Measurements from ENCODE around the gene PRIMPOL.
"Not testable (repeated sequence)": the region's sequence is repeated elsewhere in the genome, so short reads cannot be mapped to it uniquely, and the experiment has no call there.

PRIMPOL gene

GRCh38 chr4:184649026-184649970 is at the start of gene PRIMPOL, which contains the start of gene CASP3:
Gene PRIMPOL, plus strand, starts transcription at chr4:184649738. Its CDS starts 7,403 bp downstream, at chr4:184657141.
Gene CASP3, minus strand, starts transcription at chr4:184649447. Its CDS starts 10,994 bp downstream, at chr4:184638453.
- DNase-seq, result peak; percentile 98

GRCh38 chr4:184600982-184601381 is 48.6 kb upstream of the PRIMPOL start:
- not testable (repeated sequence) for DNase-seq

- not testable (repeated sequence) for DNase-seq
These were observed 46.7 kb upstream of the PRIMPOL start for GRCh38 chr4:184602857-184603256.

- DNase-seq, result not testable (repeated sequence)
These were observed 42.1 kb upstream of the PRIMPOL start for GRCh38 chr4:184607429-184607828.

GRCh38 chr4:184612074-184612473 is 37.5 kb upstream of the PRIMPOL start:
- no peak for DNase-seq

- no peak for DNase-seq
These were observed 36.1 kb upstream of the PRIMPOL start for GRCh38 chr4:184613405-184613804.

GRCh38 chr4:184614509-184614908 is 35.0 kb upstream of the PRIMPOL start:
- no peak for DNase-seq

GRCh38 chr4:184616168-184616567 is 33.4 kb upstream of the PRIMPOL start:
- DNase-seq, result not testable (repeated sequence)

GRCh38 chr4:184616633-184617551 is 32.6 kb upstream of the PRIMPOL start:
- no peak for DNase-seq

- DNase-seq, result no peak
These were observed 31.8 kb upstream of the PRIMPOL start for GRCh38 chr4:184617600-184618196.

GRCh38 chr4:184620212-184620867 is 29.2 kb upstream of the PRIMPOL start:
- DNase-seq, result no peak

- no peak for DNase-seq
These were observed 28.0 kb upstream of the PRIMPOL start for GRCh38 chr4:184621518-184621917.

- DNase-seq, result not testable (repeated sequence)
These were observed 25.0 kb upstream of the PRIMPOL start for GRCh38 chr4:184624504-184624903.

- no peak for DNase-seq
These were observed 24.5 kb upstream of the PRIMPOL start for GRCh38 chr4:184624972-184625554.

- DNase-seq, result not testable (repeated sequence)
These were observed 23.5 kb upstream of the PRIMPOL start for GRCh38 chr4:184625783-184626596.

GRCh38 chr4:184628103-184628502 is 21.4 kb upstream of the PRIMPOL start:
- no peak for DNase-seq

- no peak for DNase-seq
These were observed 16.7 kb upstream of the PRIMPOL start for GRCh38 chr4:184632842-184633241.

- no peak for DNase-seq
These were observed 14.2 kb upstream of the PRIMPOL start for GRCh38 chr4:184635381-184635780.

GRCh38 chr4:184636144-184636543 is 13.4 kb upstream of the PRIMPOL start:
- no peak for DNase-seq

- DNase-seq, result no peak
These were observed 12.6 kb upstream of the PRIMPOL start for GRCh38 chr4:184636897-184637296.

GRCh38 chr4:184641022-184641421 is 8.5 kb upstream of the PRIMPOL start:
- no peak for DNase-seq

All from activated CD8-positive, alpha-beta memory T cell treated with anti-CD3 and anti-CD28 coated beads, Interleukin-2, amount 50 U/mL, for 48 hours (primary cell).